K562 treated with DMSO at 1 percent for 24 hours (cell line): ENCODE results near the gene TMPRSS11A. TPM values are rescaled to one million over a fixed set of nuclear protein-coding genes. Genes with fewer than 3 reads are reported as not detected.

Source experiments
- total RNA-seq: library from RNA; unstranded; fragments of 300-600 nt; gene quantifications from 2 replicates; pipeline ENCODE4 v1.2.3, GENCODE V29; 2022; ENCODE audit warnings: low read depth; ENCODE audit not compliant: insufficient read depth

The TMPRSS11A gene, protein sequence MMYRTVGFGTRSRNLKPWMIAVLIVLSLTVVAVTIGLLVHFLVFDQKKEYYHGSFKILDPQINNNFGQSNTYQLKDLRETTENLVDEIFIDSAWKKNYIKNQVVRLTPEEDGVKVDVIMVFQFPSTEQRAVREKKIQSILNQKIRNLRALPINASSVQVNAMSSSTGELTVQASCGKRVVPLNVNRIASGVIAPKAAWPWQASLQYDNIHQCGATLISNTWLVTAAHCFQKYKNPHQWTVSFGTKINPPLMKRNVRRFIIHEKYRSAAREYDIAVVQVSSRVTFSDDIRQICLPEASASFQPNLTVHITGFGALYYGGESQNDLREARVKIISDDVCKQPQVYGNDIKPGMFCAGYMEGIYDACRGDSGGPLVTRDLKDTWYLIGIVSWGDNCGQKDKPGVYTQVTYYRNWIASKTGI
- total RNA-seq, result not detected in 2 replicates

DNA sequence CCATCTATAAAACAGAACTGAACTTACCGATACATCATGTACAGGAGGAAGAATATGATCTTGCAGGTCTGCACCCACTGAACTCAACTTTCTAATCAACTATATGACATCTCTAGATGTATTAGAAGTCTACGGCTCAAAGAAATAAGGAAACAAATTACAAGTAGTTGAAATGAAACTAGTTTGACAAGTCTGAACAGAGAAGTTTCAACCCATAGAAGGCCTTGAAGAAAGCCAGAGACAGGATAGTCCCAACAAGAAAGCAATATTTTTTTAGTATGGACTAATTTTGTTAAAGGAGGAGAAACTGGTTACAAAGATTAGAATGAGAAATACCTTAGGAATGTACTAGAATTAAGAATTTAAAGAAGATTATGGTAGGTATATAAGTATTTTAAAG lies at the start of gene TMPRSS11A:
Gene TMPRSS11A, minus strand, starts transcription at position 138 of the 400 bp plus-strand sequence. Its CDS starts 100 bp downstream, at position 38.

GRCh38 chr4:67883902-67884301 lies 79.4 kb downstream of the TMPRSS11A start, which contains the start of gene TMPRSS11D:
Gene TMPRSS11D, minus strand, starts transcription at chr4:67884002. Its CDS starts 69 bp downstream, at chr4:67883933.

Other genes starting within 250 kb of the TMPRSS11A start
- not detected in 2 replicates for gene GNRHR, start 209.1 kb downstream of the TMPRSS11A start, total RNA-seq
- gene TMPRSS11D, start 79.5 kb downstream of the TMPRSS11A start, total RNA-seq, result not detected in 2 replicates
- not detected in 2 replicates for gene TMPRSS11F, start 166.4 kb upstream of the TMPRSS11A start, total RNA-seq